Measurements from ENCODE around the gene UVRAG.

DNA sequence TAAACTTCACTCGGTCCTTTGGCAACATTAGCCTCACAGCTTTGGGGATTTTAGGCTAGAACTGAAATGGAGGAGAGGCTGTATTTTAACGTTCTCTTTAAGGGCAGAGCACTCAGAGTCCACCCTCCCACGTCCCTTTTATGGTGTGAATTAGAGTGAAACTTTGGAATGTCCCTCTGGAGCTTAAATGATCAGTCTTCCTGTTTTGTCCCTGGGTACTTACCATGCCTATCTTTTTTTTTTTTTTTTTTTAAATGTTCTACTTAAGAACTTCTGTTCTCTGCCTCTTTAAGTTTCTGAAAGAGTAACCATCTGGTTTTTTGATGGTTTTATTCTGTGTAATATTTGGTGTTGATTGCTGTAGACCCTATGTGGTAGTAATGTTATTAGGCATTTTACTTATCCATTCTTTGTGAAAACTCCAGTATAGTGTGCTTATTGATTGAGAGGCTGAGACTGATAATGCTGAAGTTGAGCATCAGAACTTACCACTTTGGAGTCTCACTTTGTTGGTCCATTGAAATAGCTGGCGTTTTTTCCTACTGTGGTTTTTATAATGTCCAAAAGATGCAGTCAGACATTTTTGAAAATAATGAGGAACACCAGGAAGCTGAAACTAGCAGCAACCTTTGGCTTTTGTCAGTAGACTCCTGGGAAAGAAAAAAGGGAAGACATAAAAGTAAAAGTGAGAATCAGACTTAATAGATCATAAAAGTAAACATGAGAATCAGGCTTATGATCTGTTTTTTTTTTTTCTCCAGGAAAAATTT is 11.6 kb downstream of the UVRAG start:
- TF ChIP-seq POLR2AphosphoS5 (IDR thresholded peaks at IDR 0.05; ENCODE audit: borderline replicate concordance, low read depth, low read length) (no peak), EZH2 (IDR thresholded peaks at IDR 0.05) (no peak)
